ENCODE results near the gene CNTNAP4.

The CNTNAP4 gene

DNA sequence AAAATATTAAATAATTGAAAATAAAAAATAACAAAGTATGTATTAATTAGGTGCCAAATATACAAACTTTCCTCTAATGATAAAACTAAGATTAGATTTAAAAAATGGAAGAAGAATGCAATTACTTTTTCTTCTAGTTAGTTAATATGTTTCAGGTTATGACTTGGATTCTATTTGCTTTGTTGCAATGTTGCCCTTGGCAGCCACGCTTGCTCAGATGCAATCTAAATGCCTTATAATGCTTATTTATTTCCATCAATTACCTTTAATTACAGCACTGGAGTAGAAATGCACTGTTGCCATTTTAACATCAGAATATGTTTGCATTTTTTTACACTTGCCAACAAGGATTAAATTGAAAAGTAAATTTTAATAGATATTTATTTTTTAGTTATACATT lies 263.9 kb downstream of the CNTNAP4 start:
- TF ChIP-seq, protein P1, sequence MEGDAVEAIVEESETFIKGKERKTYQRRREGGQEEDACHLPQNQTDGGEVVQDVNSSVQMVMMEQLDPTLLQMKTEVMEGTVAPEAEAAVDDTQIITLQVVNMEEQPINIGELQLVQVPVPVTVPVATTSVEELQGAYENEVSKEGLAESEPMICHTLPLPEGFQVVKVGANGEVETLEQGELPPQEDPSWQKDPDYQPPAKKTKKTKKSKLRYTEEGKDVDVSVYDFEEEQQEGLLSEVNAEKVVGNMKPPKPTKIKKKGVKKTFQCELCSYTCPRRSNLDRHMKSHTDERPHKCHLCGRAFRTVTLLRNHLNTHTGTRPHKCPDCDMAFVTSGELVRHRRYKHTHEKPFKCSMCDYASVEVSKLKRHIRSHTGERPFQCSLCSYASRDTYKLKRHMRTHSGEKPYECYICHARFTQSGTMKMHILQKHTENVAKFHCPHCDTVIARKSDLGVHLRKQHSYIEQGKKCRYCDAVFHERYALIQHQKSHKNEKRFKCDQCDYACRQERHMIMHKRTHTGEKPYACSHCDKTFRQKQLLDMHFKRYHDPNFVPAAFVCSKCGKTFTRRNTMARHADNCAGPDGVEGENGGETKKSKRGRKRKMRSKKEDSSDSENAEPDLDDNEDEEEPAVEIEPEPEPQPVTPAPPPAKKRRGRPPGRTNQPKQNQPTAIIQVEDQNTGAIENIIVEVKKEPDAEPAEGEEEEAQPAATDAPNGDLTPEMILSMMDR (IDR thresholded peaks at IDR 0.05; ENCODE audit: low read depth, low read length, missing control alignments) = no peak
- no peak overlapping the region for H3K4me3 ChIP-seq (ENCODE audit: low read depth, low read length)
- no peak for DNase-seq (ENCODE audit: low read depth)
- in situ Hi-C loops (cut with HindIII; ENCODE audit: low sequenced_read_pairs) = no loop called here

DNA sequence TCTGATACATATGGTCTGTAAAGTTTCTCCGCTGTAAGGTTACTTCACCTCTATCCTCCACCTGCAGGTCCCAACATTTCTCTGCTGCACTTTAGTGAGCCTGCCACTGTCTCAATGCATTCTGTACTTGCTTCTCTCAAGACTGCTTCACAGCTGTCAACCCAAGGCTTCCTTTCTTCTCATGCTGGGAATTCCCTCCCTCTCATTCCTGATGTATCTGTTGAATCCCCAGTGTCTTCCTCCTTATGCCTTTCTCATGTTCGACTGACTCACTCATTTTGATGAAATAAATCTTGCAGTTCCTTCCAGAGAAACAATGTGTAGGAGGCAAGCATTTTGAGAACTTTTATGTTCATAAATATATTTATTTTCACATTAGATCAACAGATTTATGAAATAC lies 288.3 kb downstream of the CNTNAP4 start:
- TF ChIP-seq, protein P1 (IDR thresholded peaks at IDR 0.05; ENCODE audit: low read depth, low read length, missing control alignments) = no peak
- in situ Hi-C loops (cut with HindIII; ENCODE audit: low sequenced_read_pairs) = loop anchor here (5.0 kb wide), 1 partner anchor 67 kb away; no protein-coding TSS in a partner anchor
- no peak for DNase-seq (ENCODE audit: low read depth)
- no peak overlapping the region for H3K4me3 ChIP-seq (ENCODE audit: low read depth, low read length)

DNA sequence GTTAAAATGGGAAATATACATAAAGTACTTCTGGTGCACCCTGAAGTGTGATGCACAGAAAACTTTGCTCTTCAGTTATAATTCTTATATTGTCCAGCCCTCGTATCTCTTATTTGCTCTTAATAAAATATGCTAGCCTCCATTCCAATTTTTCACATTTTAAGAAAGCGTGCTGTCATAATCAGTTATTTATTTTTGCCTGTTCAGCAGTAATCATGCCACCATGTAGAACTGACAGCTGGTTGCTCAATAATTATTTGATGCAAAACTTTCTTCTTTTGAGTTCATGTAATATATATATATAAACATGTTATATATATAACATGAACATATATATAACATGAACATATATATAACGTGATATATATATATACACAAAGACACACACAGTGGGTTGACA lies 294.6 kb downstream of the CNTNAP4 start:
- in situ Hi-C loops (cut with HindIII; ENCODE audit: low sequenced_read_pairs) = no loop called here

DNA sequence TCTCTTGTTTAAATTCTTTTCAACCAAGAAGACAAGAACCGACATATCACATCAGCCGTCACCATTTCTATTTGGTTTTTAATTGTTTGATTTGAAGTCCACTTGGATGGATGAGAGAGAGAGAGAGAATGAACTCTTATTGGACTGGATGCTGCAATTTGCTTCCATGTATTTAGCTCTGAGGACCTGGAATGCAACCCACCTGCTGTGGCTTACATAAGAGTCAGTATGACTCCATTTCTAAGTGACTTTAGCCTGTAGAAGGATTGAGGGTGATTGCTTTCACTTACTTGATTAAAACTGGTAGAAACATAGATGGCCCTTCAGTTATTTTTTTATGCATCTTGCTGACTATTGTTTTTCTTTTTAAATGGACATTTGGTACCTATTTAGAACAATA lies 296.1 kb downstream of the CNTNAP4 start:
- TF ChIP-seq, protein P1 (IDR thresholded peaks at IDR 0.05; ENCODE audit: low read depth, low read length, missing control alignments) = no peak
- no peak overlapping the region for H3K4me3 ChIP-seq (ENCODE audit: low read depth, low read length)
- no peak for DNase-seq (ENCODE audit: low read depth)
- in situ Hi-C loops (cut with HindIII; ENCODE audit: low sequenced_read_pairs) = no loop called here

More for the DNA sequence above, 294.6 kb downstream of the CNTNAP4 start:
- no peak for DNase-seq (ENCODE audit: low read depth)
- no peak overlapping the region for H3K4me3 ChIP-seq (ENCODE audit: low read depth, low read length)
- TF ChIP-seq, protein P1 (IDR thresholded peaks at IDR 0.05; ENCODE audit: low read depth, low read length, missing control alignments) = no peak

DNA sequence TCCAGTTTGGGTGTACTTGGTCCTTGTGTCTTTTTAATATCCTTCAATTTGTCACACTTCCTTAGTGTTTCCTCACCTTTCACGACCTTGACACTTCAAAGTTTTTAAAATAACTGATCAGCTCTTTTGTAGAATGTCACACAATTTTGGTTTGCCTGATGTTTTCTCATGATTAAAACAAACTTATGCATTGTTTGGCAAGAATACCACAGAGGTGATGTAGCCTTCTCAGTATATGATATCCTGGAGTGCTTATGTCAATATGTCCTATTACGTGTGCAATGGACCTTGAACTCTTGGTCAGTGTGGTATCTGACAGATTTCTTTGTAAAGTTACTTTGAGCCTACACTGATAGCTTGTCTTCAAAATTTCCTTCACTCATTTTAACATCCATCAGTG lies 297.4 kb downstream of the CNTNAP4 start:
- in situ Hi-C loops (cut with HindIII; ENCODE audit: low sequenced_read_pairs) = loop anchor here (5.0 kb wide), 1 partner anchor 87 kb away; no protein-coding TSS in a partner anchor
- DNase-seq (ENCODE audit: low read depth) = no peak
- TF ChIP-seq, protein P1 (IDR thresholded peaks at IDR 0.05; ENCODE audit: low read depth, low read length, missing control alignments) = no peak
- H3K4me3 ChIP-seq (ENCODE audit: low read depth, low read length) = no peak overlapping the region

DNA sequence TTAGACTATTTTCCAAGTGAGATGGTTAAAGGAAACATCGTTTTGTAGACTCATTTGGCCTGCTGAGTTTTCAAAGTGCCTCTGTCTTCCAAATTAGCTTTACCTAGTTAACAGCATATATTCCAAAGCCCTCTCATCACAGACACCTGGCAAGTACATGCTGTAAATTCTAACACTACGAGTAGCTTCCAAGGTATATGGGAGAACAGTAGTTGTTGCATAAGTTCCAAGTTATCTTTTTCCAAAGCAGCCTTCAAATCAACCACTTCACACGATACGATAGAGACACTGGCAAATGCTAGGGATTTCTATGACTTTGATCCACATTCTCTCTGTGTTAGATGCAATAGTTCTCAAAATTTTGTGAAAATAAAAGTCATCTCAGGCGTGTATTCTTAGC lies 299.3 kb downstream of the CNTNAP4 start:
- TF ChIP-seq, protein P1 (IDR thresholded peaks at IDR 0.05; ENCODE audit: low read depth, low read length, missing control alignments) = no peak
- in situ Hi-C loops (cut with HindIII; ENCODE audit: low sequenced_read_pairs) = loop anchor here (5.0 kb wide), 1 partner anchor 89 kb away; no protein-coding TSS in a partner anchor
- no peak for DNase-seq (ENCODE audit: low read depth)
- H3K4me3 ChIP-seq (ENCODE audit: low read depth, low read length) = no peak overlapping the region

Measured in astrocyte of the cerebellum (primary cell).